KG1 (cell line): ENCODE data around the gene SUMO3.
"Not testable (repeated sequence)": the region's sequence is repeated elsewhere in the genome, so short reads cannot be mapped to it uniquely, and the experiment has no call there.

Source experiments
- DNase-seq: peaks from one replicate; lab custom pipeline; 2025; lab: John Stamatoyannopoulos, UW

The SUMO3 gene

DNA sequence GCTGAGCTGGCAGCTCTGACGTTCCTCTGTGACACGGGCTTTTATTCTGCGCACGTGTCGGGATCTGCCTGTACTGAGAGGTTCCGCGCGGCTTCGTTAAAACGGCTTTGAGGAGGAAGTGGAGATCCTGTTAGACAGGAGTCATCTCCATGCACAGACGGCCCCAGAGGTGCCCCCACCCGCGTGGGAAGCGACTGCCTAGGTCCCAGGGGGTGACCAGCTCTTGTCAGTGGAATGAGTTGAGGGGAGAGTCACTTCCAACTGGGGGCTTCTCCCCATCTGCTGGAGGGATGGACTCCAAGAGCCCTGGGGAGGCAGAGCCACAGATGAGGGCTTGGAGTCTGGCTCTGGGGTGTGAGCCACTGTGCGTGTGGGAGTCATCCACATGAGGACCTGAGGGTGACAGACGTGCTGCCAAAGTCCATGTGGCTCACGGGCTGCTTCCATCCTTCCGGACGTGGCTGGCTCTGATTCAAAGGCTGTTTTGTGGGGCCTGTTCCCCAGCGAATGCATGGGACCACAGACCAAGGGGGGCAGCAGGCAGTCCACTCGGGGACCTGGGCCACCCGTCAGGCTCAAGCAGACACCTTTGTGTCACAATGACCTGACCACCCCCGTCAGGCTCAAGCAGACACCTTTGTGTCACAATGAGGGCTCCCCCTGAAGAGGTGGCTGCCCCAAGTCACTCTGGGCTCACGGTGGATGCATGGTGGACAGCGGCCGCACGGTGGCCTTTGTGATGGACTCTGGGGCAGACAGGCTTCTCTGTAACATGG is 28.8 kb upstream of the SUMO3 start:
- DNase-seq: no peak

DNA sequence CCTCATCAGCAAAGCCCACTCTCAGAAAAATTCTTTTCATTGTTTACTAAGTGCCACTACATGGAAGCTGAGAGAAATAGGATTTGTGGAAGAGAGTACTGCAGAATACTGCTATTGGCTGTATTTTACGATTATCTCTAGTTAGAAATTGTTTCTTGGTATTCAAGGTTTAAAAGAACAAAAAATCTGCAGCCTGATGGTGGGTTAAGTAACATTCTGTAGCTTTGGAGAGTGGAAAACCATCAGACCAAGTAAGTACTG is 28.3 kb upstream of the SUMO3 start:
- DNase-seq: no peak

DNA sequence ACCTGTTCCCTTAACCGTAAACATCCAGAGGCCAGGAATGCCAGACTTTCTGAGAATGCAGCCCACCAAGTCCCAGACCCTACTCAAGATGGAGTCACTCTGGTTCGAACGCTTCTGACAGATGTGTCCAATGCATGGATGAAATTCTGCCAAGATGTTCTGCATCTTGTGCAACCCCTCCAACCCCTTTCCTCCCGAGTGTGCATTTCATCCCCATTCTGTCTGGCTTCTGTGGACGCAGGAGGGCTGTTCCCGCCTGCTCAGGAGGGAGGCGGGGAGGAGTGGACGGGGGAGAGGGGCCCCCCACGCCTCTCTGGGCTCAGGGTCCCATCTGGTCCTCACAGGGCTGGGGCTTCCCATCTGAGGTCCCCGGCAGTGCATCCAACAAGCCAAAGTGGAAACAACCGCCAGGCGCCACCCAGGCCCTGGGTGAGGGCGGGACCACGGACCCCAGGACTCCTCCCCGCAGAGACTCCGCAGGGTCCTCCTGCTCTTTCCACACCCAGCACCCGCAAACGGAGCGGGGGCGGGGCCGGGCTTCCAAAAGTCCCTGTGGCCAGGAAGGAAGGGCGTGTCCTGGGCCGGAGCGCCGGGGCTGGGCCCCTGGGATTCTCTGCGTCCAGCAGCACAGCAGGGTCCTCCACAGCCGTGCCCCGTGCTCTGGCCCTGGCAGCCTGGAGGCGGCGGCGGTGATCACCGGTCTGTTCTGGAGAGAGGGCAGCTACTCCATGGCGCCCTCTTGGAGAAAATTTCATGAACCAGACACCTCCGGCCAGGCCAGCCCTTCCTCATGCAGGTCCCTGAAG is 27.8 kb upstream of the SUMO3 start:
- no peak for DNase-seq

- DNase-seq: no peak
These were observed 26.4 kb upstream of the SUMO3 start for GRCh38 chr21:44844256-44844655.

DNA sequence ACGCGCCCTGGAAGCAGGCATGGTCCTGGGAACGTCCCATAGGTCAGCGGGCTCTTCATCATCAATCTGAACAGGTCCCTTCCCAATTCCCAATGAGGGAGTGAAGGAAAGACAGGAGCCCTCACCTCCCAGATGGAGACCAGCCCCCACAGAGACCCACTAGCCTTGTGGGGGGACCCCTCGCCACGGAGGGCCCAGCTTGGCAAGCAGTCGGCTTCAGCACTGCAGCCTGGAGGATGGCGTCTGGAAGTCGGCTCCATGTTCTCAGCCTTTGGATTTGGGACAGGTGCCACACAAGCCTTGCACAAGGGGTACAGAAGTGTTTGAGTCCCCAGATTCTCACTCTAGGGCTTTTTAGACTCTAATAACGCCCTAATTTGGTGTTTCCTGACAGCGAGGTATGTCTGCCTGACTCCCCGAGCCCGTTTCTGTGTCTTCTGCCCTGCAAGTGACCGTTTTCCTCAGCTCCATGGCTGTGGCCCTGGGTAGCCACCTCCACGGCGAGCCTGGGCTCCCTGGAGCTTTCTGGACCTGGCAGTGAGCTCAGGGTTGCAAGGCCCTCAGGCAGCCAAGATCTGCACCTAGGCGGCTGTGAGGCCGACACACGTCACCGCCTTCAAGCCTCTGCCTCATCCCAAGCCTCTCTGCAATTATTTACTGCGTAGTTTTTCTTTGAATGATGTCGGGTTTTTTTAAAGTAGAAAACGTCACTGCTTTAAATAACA is 25.0 kb upstream of the SUMO3 start:
- DNase-seq: no peak

GRCh38 chr21:44842087-44842486 is 24.2 kb upstream of the SUMO3 start:
- DNase-seq: no peak

GRCh38 chr21:44840771-44841170 is 22.9 kb upstream of the SUMO3 start:
- DNase-seq: no peak

GRCh38 chr21:44838951-44839350 is 21.1 kb upstream of the SUMO3 start:
- no peak for DNase-seq

DNA sequence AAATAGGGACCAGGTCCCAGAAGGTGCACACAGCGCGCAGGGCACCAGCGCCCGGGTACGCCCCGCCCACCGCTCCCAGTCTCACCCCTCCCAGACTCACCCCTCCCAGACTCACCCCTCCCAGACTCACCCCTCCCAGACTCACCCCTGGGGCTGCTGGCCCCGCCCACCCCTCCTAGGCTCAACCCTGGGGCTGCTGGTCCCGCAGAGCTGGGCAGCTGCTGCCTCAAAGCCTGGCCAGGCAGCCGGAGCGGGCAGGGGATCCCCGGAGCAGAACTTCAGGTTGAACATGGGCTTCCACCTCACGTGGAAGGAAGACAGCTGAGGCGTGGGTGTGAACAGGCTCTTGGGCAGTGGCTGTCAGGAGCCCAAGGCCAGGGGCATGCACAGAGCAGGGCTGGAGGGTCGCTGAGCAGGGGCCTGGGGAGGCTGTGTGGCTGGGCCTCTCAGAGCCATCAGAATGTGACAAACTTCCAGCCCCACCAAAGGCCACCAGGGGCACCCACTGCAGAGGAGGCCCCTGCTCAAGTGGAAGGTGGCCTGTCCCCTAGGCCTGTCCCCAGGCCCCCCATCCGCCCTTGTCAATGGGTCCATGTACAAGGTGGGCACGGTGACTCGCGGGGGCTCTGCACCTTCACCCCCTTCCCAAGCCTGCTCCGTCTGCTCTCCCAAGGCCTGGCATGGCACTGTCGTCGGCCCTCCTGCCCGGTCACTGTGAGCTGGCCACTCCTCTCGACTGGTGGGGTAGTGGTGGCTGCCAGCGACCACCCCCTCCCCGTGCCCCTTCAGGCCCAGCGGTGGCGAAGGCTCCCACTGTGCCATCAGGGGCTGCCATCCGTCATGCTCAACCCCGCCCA is 20.4 kb upstream of the SUMO3 start:
- no peak for DNase-seq

- DNase-seq: no peak
These were observed 19.7 kb upstream of the SUMO3 start for GRCh38 chr21:44837537-44837936.

GRCh38 chr21:44836666-44837471 is 19.0 kb upstream of the SUMO3 start:
- no peak for DNase-seq

GRCh38 chr21:44836349-44836665 is 18.4 kb upstream of the SUMO3 start:
- DNase-seq: no peak

DNA sequence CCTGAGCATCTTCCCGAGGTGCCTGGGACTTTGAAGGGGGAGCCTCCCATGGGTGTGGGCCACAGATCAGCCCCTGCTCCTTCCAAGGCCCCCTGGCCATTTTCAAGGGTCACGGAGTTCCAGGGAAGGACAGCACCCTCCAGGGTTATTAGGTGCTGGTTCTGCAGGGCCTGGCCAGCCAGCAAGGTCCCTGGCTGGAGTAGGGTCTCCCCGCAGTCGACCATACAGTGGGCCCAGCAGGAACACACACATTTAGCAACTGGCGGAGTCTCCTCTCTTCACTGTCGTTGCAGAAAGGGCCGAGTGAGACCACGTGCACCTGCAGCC is 17.7 kb upstream of the SUMO3 start:
- no peak for DNase-seq

DNA sequence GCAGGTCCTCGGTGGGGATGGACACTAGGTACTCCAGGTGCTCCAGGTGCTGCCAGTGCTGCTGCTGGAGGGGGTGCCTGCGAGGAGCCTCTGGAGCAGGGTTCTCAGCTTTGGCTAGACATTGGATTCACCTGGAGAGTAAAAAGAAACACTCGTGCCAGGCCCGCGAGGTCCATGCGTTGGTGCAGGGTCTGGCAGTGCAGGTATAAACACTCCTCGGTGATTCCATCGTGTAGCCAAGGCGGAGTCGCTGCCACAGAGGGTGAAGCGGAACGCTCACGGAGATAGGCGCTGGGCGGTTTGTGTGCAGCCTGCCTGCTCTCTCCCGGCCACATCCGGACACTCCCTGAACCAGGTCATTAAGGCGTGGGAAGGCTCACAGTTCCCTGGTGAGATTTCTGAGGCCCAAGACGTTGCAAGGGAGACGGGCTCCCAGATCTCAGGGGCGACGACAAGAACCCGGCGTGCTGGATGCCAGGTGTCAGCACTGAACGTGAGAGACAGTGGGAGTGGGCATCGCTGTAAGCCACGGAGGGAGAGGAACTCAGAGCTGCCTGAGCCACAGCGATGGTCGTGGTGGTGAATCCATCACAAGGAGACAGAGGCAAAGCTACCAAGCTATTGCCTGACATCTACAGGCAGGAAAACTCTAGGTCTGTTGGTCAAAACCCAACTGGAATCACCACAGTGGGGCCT is 17.2 kb upstream of the SUMO3 start:
- DNase-seq: no peak

GRCh38 chr21:44834231-44834950 is 16.5 kb upstream of the SUMO3 start:
- no peak for DNase-seq

DNA sequence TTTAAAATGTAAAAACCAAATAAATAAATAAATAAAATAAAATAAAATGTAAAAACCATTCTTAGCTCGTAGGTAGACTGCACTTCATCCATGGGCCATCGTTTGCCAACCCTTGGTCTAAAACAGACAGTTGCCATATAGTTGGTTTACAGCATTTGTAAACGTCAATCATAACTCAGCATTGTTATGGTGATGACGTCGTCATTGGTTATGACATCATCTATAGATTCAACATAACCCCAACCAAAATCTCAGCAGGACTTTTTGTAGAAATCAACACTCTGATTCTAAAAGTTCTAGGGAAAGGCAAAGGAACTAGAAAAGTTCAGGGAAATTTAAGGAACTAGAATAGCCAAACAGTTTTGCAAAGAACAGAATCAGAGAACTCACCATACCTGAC is 15.8 kb upstream of the SUMO3 start:
- no peak for DNase-seq

DNA sequence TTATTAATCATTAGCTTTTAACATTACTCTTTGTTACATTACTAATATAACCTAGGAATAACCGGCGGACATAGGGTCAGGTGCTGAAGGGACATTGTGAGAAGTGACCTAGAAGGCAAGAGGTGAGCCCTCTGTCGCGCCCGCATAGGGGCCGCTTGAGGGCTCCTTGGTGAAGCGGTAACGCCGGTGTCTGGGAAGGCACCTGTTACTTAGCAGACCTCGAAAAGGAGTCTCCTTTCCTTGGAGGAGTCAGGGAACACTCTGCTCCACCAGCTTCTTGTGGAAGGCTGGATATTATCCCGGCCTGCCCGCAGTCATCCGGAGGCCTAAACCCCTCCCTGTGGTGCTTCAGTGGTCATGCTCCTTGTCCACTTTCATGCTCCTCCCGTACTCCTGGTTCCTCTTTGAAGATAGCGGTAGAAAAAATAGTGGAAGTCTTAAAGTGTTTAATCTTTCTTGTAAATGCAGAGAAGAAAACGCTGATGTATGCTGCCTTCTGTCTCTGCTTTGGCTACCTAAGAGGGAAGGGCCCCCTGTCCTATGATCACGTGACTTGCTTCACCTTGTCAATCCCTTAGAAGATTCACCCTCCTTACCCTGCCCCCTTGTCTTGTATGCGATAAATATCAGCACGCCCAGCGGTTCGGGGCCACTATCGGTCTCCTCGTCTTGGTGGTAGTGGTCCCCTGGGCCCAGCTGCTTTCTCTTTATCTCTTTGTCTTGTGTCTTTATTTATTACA is 14.8 kb upstream of the SUMO3 start:
- DNase-seq: not testable (repeated sequence)

GRCh38 chr21:44831227-44831860 is 13.5 kb upstream of the SUMO3 start:
- no peak for DNase-seq

DNA sequence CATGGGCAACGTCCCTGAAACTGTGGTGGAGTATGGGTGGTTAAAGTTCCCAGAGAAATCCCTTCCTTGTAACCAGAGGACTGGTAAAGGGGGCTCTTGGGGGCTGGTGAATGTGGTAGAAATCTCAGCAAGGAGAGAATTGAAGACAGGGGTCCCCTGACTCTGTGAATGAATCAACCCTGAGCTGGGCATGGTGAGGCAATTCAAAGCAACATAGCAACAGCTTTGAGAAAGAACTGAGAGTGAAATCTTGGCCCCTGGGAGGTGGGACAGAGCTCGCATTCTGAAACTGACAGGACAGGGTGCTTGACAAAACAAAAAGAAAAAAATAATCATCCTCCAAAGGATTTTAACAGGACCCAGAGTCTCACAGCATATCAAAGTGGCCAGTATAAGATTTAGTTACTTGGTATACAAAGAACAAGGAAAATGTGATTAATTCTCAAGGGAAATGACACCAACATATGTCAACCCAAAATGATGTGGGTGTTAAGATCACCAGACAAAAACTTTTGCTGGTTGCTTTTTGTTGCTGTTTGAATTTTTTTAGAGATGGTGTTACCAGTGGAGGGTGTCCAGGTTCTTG is 11.7 kb upstream of the SUMO3 start:
- no peak for DNase-seq
